Stimulated activated CD8-positive, alpha-beta memory T cell treated with anti-CD3 and anti-CD28 coated beads, Interleukin-7, amount 100 ng/mL, for 24 hours (primary cell): ENCODE measurements around the gene B3GALT5.

Source experiments
- DNase-seq: peaks from one replicate; pipeline ENCODE4 v3.0.0-alpha.2; 2020; ENCODE audit warnings: low read depth

The B3GALT5 gene

GRCh38 chr21:39645331-39645730 lies 32.6 kb downstream of the B3GALT5 start:
- DNase-seq, result no peak

GRCh38 chr21:39647476-39647875 lies 34.7 kb downstream of the B3GALT5 start:
- DNase-seq, result no peak

GRCh38 chr21:39648879-39649278 lies 36.1 kb downstream of the B3GALT5 start:
- DNase-seq, result no peak

- DNase-seq, result no peak
These were observed 36.8 kb downstream of the B3GALT5 start for GRCh38 chr21:39649526-39649925.

- DNase-seq, result no peak
These were observed 37.6 kb downstream of the B3GALT5 start for GRCh38 chr21:39650306-39650705.

- no peak for DNase-seq
These were observed 38.1 kb downstream of the B3GALT5 start for GRCh38 chr21:39650801-39651200.

GRCh38 chr21:39651206-39651605 lies 38.5 kb downstream of the B3GALT5 start:
- DNase-seq, result no peak

GRCh38 chr21:39654951-39655350 lies 42.2 kb downstream of the B3GALT5 start:
- DNase-seq, result no peak

GRCh38 chr21:39655589-39655988 lies 42.8 kb downstream of the B3GALT5 start:
- DNase-seq, result no peak

GRCh38 chr21:39656209-39656608 lies 43.5 kb downstream of the B3GALT5 start:
- DNase-seq, result no peak

GRCh38 chr21:39657091-39657689 lies 44.5 kb downstream of the B3GALT5 start:
- DNase-seq, result no peak

- no peak for DNase-seq
These were observed 45.3 kb downstream of the B3GALT5 start for GRCh38 chr21:39658066-39658465.

GRCh38 chr21:39659070-39659815 lies 46.5 kb downstream of the B3GALT5 start:
- DNase-seq, result no peak

GRCh38 chr21:39660191-39660980 lies 47.6 kb downstream of the B3GALT5 start:
- DNase-seq, result no peak

- no peak for DNase-seq
These were observed 48.4 kb downstream of the B3GALT5 start for GRCh38 chr21:39661121-39661520.

- DNase-seq, result no peak
These were observed 49.0 kb downstream of the B3GALT5 start for GRCh38 chr21:39661740-39662139.

GRCh38 chr21:39662411-39662953 lies 49.7 kb downstream of the B3GALT5 start:
- no peak for DNase-seq

- no peak for DNase-seq
These were observed 50.3 kb downstream of the B3GALT5 start for GRCh38 chr21:39663066-39663465.

- DNase-seq, result no peak
These were observed 51.2 kb downstream of the B3GALT5 start for GRCh38 chr21:39663742-39664492.

GRCh38 chr21:39664586-39664985 lies 51.8 kb downstream of the B3GALT5 start:
- no peak for DNase-seq

- DNase-seq, result no peak
These were observed 53.3 kb downstream of the B3GALT5 start for GRCh38 chr21:39666026-39666425.
